Measurements from ENCODE around the gene POU2F3.

The POU2F3 gene

DNA sequence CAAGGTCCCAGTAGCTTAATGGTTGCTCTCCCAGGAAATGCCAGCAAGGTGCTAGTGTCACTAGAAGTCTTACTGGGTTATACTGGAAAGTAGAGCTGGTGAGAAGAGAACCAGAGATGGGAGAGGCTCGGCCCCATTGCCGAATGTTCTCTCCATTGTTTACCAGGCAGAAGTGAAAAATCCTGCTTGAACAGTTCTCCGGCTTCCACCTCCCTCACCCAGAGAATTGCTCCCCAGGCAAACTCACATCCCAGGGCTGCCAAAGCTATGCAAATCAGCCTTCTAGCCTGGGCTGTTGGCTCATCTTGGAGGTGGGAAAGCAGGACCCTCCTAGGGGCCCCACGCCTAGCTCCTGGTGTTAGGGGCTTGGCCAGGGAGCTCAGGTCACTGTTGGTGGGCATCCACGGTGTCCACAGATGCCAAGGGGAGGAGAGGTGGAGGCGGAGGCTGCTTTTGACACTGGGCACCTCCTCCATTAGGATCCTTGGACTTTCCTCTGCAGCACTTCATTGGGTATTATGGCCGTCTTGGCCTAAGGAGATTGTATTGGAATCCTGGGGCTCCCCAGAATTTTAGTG lies 20.1 kb downstream of the POU2F3 start:
- peak; percentile 34 for DNase-seq (ENCODE audit: low read depth)
- TF ChIP-seq, protein P1, sequence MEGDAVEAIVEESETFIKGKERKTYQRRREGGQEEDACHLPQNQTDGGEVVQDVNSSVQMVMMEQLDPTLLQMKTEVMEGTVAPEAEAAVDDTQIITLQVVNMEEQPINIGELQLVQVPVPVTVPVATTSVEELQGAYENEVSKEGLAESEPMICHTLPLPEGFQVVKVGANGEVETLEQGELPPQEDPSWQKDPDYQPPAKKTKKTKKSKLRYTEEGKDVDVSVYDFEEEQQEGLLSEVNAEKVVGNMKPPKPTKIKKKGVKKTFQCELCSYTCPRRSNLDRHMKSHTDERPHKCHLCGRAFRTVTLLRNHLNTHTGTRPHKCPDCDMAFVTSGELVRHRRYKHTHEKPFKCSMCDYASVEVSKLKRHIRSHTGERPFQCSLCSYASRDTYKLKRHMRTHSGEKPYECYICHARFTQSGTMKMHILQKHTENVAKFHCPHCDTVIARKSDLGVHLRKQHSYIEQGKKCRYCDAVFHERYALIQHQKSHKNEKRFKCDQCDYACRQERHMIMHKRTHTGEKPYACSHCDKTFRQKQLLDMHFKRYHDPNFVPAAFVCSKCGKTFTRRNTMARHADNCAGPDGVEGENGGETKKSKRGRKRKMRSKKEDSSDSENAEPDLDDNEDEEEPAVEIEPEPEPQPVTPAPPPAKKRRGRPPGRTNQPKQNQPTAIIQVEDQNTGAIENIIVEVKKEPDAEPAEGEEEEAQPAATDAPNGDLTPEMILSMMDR (IDR thresholded peaks at IDR 0.05; ENCODE audit: insufficient read depth, low read depth, low read length, missing control alignments): no peak
- H3K4me3 ChIP-seq (ENCODE audit: low read length): no peak overlapping the region

DNA sequence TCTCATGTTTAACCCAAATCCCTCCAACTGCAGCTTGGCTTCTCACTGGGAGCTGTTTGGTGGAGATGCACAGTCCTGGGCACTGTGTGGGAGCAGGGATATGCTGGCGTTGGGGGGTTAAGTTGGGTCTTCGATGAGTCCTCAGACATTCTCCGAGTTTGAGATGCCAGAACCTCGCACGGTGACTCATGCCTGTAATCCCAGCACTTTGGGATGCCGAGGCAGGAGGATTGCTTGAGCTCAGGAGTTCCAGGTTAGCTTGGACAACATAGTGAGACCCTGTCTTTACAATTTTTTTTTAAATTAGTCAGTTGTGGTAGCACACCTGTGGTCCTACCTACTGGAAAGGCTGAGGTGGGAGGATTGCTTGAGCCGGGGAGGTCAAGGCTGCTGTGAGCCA lies 20.7 kb downstream of the POU2F3 start:
- TF ChIP-seq, protein P1 (IDR thresholded peaks at IDR 0.05; ENCODE audit: insufficient read depth, low read depth, low read length, missing control alignments): no peak
- no peak for DNase-seq (ENCODE audit: low read depth)
- no peak overlapping the region for H3K4me3 ChIP-seq (ENCODE audit: low read length)

DNA sequence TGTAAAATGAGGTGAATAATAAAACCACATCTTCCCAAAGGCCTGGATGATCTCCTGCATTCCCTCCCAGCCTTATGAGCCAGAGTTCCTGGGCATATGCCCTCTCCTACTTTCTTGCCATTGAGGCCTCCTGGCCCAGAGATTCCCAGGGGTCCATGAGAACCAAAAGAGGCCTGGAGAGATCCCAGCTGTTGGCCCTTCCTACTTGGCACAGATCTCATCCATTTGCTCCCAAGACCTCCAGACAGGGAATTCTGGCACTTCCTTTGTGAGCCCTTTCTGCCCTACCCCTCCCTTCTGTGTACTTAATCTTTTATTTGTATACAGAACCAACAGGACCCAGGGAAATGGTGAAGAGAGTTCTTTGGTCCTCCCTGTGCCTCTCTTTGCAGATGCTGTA lies 21.4 kb downstream of the POU2F3 start:
- TF ChIP-seq, protein P1 (IDR thresholded peaks at IDR 0.05; ENCODE audit: insufficient read depth, low read depth, low read length, missing control alignments): no peak
- no peak overlapping the region for H3K4me3 ChIP-seq (ENCODE audit: low read length)
- no peak for DNase-seq (ENCODE audit: low read depth)

DNA sequence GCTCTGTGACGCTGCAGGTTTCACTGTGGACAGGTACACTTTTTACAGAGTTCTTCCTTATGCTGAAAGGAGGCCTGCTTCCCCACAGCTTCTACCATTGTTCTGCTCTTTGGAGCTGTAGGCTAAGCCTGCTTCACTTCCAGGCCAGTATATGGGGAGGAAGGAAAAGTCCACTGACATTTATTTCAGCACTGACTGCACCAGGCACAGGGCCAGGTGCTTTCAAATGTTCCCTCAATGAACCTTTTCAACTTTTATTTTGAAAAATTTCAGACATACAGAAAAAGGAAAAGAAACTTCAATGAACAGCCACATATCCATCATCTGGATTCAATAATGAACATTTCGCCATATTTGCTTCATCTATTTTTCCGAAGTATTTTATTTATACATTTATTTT lies 22.0 kb downstream of the POU2F3 start:
- no peak for DNase-seq (ENCODE audit: low read depth)

DNA sequence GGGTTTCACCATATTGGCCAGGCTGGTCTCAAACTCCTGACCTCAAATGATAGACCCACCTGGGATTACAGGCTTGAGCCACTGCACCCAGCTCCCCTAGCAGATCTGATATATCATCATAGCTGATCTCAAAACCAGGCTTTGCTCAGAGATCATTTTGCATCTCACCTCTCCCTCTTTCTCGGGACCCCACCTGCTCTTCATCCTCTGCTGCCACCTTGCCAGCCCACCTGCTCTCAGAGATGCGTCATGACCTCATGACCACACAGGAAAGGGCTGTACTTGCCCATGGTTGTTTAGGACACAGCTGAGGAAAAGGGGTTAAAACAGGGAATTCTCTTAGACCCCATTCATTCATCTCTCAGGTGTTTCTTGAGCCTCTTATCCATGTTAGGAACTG lies 27.4 kb downstream of the POU2F3 start:
- DNase-seq (ENCODE audit: low read depth): no peak
- H3K4me3 ChIP-seq (ENCODE audit: low read length): no peak overlapping the region
- TF ChIP-seq, protein P1 (IDR thresholded peaks at IDR 0.05; ENCODE audit: insufficient read depth, low read depth, low read length, missing control alignments): no peak

More for the DNA sequence above, 22.0 kb downstream of the POU2F3 start:
- H3K4me3 ChIP-seq (ENCODE audit: low read length): no peak overlapping the region
- TF ChIP-seq, protein P1 (IDR thresholded peaks at IDR 0.05; ENCODE audit: insufficient read depth, low read depth, low read length, missing control alignments): no peak

DNA sequence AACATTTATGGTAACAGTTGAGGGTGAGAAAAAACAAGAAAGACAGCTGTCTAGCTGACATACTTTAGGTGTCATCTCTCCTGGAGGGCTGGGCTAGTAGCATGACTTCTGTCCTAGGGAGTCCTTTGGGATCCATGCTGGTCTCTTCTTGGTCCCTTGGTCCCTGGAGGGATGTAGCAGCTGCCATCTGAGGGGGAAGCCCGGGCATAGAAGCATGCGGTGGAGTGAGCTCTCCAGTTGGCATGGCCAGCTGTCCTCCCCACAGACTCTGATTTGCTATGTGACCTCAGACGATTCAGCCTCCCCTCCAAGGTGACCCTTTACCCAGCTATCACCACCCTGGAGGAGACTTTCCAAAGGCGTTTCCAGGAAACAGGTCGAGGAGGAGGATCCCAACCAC lies 28.7 kb downstream of the POU2F3 start:
- TF ChIP-seq, protein P1 (IDR thresholded peaks at IDR 0.05; ENCODE audit: insufficient read depth, low read depth, low read length, missing control alignments): no peak

DNA sequence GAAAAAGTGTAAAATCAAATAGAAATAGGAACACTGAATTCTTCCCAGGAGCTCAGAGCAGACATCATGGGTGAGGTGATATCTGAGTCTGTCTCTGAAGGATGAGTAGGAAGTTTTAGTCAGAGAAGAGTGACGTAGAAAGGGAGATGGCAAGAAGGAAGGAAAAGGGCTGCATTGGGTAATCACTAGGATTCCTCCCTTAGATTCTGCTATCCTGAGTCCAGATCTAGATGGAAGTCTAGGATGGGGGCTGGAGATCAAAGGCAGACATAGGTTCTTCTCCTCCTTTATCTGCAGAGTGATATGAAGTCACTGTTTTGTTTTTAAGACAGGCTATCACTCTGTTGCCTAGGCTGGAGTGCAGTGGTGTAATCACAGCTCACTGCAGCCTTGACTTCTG lies 30.4 kb downstream of the POU2F3 start:
- peak; percentile 43 for DNase-seq (ENCODE audit: low read depth)
- TF ChIP-seq, protein P1 (IDR thresholded peaks at IDR 0.05; ENCODE audit: insufficient read depth, low read depth, low read length, missing control alignments): no peak
- H3K4me3 ChIP-seq (ENCODE audit: low read length): no peak overlapping the region

More for the DNA sequence above, 28.7 kb downstream of the POU2F3 start:
- H3K4me3 ChIP-seq (ENCODE audit: low read length): no peak overlapping the region
- no peak for DNase-seq (ENCODE audit: low read depth)

Data from epithelial cell of esophagus (primary cell).